GM23338 (cell line): Measurements from ENCODE around the gene JHY. TPM values are rescaled to one million over a fixed set of nuclear protein-coding genes. Genes with fewer than 3 reads are reported as not detected.

Experiments
- ATAC-seq: fragments of 200-7000 bp; cut with Tn5 transposase; 3 replicates; pipeline ENCODE4 v1.9.1; 2020
- DNase-seq: peaks from one replicate; pipeline ENCODE4 v3.0.0-alpha.2; 2015; ENCODE audit warnings: low spot score
- H2AFZ ChIP-seq: fragments of 200-600 bp; sonication (generic); 2 replicates; pipeline ENCODE4 v1.8.0; 2016; ENCODE audit warnings: antibody characterized with exemption, mild to moderate bottlenecking, moderate library complexity
- H3F3A ChIP-seq: fragments of 200-600 bp; sonication (generic); replicated peaks from 2 replicates; pipeline ENCODE4 v1.8.0; 2017; ENCODE audit warnings: antibody characterized with exemption, mixed run types, low read depth
- H3K27ac ChIP-seq: fragments of 200-600 bp; sonication (generic); 2 replicates; pipeline ENCODE4 v1.6.1; 2016; ENCODE audit warnings: low read depth
- H3K27me3 ChIP-seq: fragments of 200-600 bp; sonication (generic); 2 replicates; pipeline ENCODE4 v1.8.0; 2016; ENCODE audit warnings: mild to moderate bottlenecking, mixed run types, moderate library complexity; ENCODE audit not compliant: insufficient read depth
- H3K36me3 ChIP-seq: fragments of 200-600 bp; sonication (generic); 2 replicates; pipeline ENCODE4 v1.8.0; 2016; ENCODE audit warnings: mild to moderate bottlenecking; ENCODE audit not compliant: insufficient read depth
- H3K4me1 ChIP-seq: fragments of 200-600 bp; sonication (generic); 2 replicates; pipeline ENCODE4 v1.8.0; 2016; ENCODE audit warnings: mild to moderate bottlenecking, moderate library complexity; ENCODE audit not compliant: insufficient read depth
- H3K4me2 ChIP-seq: fragments of 200-600 bp; sonication (generic); 2 replicates; pipeline ENCODE4 v1.7.1; 2017; ENCODE audit warnings: mixed run types
- H3K4me3 ChIP-seq: fragments of 200-600 bp; sonication (generic); 2 replicates; pipeline ENCODE4 v1.6.1; 2016; ENCODE audit warnings: mixed run types
- H3K79me2 ChIP-seq: fragments of 200-600 bp; sonication (generic); replicated peaks from 2 replicates; pipeline ENCODE4 v1.8.0; 2017; ENCODE audit warnings: mild to moderate bottlenecking; ENCODE audit not compliant: insufficient read depth
- H3K9me2 ChIP-seq: fragments of 200-600 bp; sonication (generic); 2 replicates; pipeline ENCODE4 v1.8.0; 2017; ENCODE audit not compliant: insufficient read depth
- H4K20me1 ChIP-seq: fragments of 200-600 bp; sonication (generic); replicated peaks from 2 replicates; pipeline ENCODE4 v1.8.0; 2017; ENCODE audit warnings: mild to moderate bottlenecking; ENCODE audit not compliant: insufficient read depth
- H3K27ac Mint-ChIP-seq: 2 replicates; pipeline ENCODE4 v1.8.0; 2020; ENCODE audit warnings: inconsistent platforms, mild to moderate bottlenecking, moderate library complexity, mixed read lengths
- H3K27me3 Mint-ChIP-seq: 3 replicates; pipeline ENCODE4 v1.8.0; 2022; ENCODE audit warnings: low read depth, mild to moderate bottlenecking, moderate library complexity, mixed read lengths, inconsistent platforms; ENCODE audit not compliant: insufficient read depth, poor library complexity
- H3K36me3 Mint-ChIP-seq: 3 replicates; pipeline ENCODE4 v1.8.0; 2021; ENCODE audit warnings: low read depth, mild to moderate bottlenecking, inconsistent platforms, moderate library complexity, mixed read lengths
- H3K4me1 Mint-ChIP-seq: 3 replicates; pipeline ENCODE4 v1.8.0; 2020; ENCODE audit warnings: mild to moderate bottlenecking, inconsistent platforms, mixed read lengths
- H3K4me3 Mint-ChIP-seq: 3 replicates; pipeline ENCODE4 v1.8.0; 2021; ENCODE audit warnings: moderate library complexity, mild to moderate bottlenecking, inconsistent platforms, mixed read lengths
- H3K9me3 Mint-ChIP-seq: 3 replicates; pipeline ENCODE4 v1.8.0; 2020; ENCODE audit warnings: moderate library complexity, mild to moderate bottlenecking, inconsistent platforms, mixed read lengths
- CREB1 ChIP-seq: fragments of 250-450 bp; sonication (Bioruptor Pico); IDR thresholded peaks from 2 replicates; pipeline ENCODE4 v1.5.0; 2020; ENCODE audit warnings: low read depth, mild to moderate bottlenecking, moderate library complexity
- EZH2phosphoT487 ChIP-seq: fragments of 200-600 bp; sonication (generic); IDR thresholded peaks from one replicate; pipeline ENCODE4 v1.8.1; 2018; ENCODE audit warnings: antibody characterized with exemption; ENCODE audit not compliant: unreplicated experiment
- JUNB ChIP-seq: IDR thresholded peaks from one replicate; pipeline ENCODE4 v1.6.1; 2016; ENCODE audit warnings: antibody characterized with exemption; ENCODE audit not compliant: unreplicated experiment
- STAT1 ChIP-seq: IDR thresholded peaks from one replicate; pipeline ENCODE4 v1.6.1; 2016; ENCODE audit warnings: antibody characterized with exemption; ENCODE audit not compliant: unreplicated experiment
- ZNF114 ChIP-seq: fragments of 250-450 bp; sonication (Bioruptor Pico); IDR thresholded peaks from 2 replicates; pipeline ENCODE4 v1.5.0; 2020; ENCODE audit warnings: mild to moderate bottlenecking, moderate library complexity
- polyA plus RNA-seq: library from polyadenylated mRNA; unstranded; fragments of >200 nt; fragmentation: Nextera tagmentation; extraction: Ambion mirVana; gene quantifications from 2 replicates; pipeline ENCODE4 v1.2.1, GENCODE V29; 2016
- total RNA-seq: library from RNA; depleted of rRNA; stranded (reverse); fragments of >200 nt; shearing (Covaris generic); gene quantifications from 2 replicates; pipeline ENCODE4 v1.2.3, GENCODE V29; 2014
- TF ChIP-seq, protein P1 (sequence below): fragments of 250-450 bp; sonication (Bioruptor Pico); IDR thresholded peaks from 2 replicates; pipeline ENCODE4 v1.5.0; 2020; ENCODE audit warnings: mild to moderate bottlenecking, moderate library complexity
- TF ChIP-seq, protein P2 (sequence below), 2 experiments: fragments of 200-600 bp in 1 of 2; sonication (generic) in 1 of 2; conservative IDR thresholded peaks; 2 replicates each; pipeline versions ENCODE4 v1.5.1 to v1.6.1; 2016 to 2017; ENCODE audit warnings: antibody characterized with exemption in 2 of 2, low read depth in 2 of 2, mild to moderate bottlenecking in 2 of 2, moderate library complexity in 1 of 2

JHY gene
- total and polyA plus RNA-seq, 2 experiments from 2014 or later: 0.94 to 0.97 TPM

DNA sequence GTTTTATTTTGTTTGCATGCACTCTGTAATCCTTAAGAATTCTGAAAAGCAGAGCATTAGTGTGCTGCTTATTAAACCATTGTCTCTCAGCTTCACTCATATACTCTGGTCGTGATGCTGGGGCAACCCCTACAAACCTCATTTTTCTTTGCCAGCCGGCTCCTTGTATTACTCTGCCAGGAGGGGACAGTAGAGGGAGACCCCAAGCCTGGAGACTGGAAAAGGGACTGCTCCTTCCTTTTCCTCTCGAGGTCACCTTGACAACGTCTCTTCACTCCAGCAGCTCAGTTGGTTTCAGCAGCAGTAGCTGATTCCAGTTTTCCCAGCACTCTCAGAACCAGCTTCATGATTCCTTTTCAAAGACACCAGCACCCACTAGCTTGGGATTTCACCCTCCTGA is 2.8 kb upstream of the JHY start:
- peaks cover 23% of the 10 kb centered on the region for H3K27me3 Mint-ChIP-seq
- H3K27ac Mint-ChIP-seq: no peak overlapping the region
- H3K9me2 ChIP-seq: no peaks in the 10 kb centered on the region
- ATAC-seq (peak; percentile 61), DNase-seq (peak; percentile 77)
- 0 out of 2 replicates have a peak, but pooled peaks cover 3% of the 10 kb centered on the region for H3F3A ChIP-seq
- TF ChIP-seq EZH2phosphoT487 (no peak), ZNF114 (CRISPR knock-in tag) (no peak), CREB1 (no peak), JUNB (no peak), STAT1 (no peak)
- TF ChIP-seq, protein P1, sequence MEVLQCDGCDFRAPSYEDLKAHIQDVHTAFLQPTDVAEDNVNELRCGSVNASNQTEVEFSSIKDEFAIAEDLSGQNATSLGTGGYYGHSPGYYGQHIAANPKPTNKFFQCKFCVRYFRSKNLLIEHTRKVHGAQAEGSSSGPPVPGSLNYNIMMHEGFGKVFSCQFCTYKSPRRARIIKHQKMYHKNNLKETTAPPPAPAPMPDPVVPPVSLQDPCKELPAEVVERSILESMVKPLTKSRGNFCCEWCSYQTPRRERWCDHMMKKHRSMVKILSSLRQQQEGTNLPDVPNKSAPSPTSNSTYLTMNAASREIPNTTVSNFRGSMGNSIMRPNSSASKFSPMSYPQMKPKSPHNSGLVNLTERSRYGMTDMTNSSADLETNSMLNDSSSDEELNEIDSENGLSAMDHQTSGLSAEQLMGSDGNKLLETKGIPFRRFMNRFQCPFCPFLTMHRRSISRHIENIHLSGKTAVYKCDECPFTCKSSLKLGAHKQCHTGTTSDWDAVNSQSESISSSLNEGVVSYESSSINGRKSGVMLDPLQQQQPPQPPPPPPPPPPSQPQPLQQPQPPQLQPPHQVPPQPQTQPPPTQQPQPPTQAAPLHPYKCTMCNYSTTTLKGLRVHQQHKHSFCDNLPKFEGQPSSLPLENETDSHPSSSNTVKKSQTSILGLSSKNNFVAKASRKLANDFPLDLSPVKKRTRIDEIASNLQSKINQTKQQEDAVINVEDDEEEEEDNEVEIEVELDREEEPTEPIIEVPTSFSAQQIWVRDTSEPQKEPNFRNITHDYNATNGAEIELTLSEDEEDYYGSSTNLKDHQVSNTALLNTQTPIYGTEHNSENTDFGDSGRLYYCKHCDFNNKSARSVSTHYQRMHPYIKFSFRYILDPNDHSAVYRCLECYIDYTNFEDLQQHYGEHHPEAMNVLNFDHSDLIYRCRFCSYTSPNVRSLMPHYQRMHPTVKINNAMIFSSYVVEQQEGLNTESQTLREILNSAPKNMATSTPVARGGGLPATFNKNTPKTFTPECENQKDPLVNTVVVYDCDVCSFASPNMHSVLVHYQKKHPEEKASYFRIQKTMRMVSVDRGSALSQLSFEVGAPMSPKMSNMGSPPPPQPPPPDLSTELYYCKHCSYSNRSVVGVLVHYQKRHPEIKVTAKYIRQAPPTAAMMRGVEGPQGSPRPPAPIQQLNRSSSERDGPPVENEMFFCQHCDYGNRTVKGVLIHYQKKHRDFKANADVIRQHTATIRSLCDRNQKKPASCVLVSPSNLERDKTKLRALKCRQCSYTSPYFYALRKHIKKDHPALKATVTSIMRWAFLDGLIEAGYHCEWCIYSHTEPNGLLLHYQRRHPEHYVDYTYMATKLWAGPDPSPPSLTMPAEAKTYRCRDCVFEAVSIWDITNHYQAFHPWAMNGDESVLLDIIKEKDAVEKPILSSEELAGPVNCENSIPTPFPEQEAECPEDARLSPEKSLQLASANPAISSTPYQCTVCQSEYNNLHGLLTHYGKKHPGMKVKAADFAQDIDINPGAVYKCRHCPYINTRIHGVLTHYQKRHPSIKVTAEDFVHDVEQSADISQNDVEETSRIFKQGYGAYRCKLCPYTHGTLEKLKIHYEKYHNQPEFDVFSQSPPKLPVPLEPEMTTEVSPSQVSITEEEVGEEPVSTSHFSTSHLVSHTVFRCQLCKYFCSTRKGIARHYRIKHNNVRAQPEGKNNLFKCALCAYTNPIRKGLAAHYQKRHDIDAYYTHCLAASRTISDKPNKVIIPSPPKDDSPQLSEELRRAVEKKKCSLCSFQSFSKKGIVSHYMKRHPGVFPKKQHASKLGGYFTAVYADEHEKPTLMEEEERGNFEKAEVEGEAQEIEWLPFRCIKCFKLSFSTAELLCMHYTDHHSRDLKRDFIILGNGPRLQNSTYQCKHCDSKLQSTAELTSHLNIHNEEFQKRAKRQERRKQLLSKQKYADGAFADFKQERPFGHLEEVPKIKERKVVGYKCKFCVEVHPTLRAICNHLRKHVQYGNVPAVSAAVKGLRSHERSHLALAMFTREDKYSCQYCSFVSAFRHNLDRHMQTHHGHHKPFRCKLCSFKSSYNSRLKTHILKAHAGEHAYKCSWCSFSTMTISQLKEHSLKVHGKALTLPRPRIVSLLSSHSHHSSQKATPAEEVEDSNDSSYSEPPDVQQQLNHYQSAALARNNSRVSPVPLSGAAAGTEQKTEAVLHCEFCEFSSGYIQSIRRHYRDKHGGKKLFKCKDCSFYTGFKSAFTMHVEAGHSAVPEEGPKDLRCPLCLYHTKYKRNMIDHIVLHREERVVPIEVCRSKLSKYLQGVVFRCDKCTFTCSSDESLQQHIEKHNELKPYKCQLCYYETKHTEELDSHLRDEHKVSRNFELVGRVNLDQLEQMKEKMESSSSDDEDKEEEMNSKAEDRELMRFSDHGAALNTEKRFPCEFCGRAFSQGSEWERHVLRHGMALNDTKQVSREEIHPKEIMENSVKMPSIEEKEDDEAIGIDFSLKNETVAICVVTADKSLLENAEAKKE: no peak
- TF ChIP-seq, protein P2, sequence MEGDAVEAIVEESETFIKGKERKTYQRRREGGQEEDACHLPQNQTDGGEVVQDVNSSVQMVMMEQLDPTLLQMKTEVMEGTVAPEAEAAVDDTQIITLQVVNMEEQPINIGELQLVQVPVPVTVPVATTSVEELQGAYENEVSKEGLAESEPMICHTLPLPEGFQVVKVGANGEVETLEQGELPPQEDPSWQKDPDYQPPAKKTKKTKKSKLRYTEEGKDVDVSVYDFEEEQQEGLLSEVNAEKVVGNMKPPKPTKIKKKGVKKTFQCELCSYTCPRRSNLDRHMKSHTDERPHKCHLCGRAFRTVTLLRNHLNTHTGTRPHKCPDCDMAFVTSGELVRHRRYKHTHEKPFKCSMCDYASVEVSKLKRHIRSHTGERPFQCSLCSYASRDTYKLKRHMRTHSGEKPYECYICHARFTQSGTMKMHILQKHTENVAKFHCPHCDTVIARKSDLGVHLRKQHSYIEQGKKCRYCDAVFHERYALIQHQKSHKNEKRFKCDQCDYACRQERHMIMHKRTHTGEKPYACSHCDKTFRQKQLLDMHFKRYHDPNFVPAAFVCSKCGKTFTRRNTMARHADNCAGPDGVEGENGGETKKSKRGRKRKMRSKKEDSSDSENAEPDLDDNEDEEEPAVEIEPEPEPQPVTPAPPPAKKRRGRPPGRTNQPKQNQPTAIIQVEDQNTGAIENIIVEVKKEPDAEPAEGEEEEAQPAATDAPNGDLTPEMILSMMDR (conservative IDR thresholded peaks at IDR 0.05; ENCODE audit: low read depth in 2 of 2): peak; percentile 45 to 46
- H3K9me3 Mint-ChIP-seq: no peaks in the 10 kb centered on the region
- no peaks in the 10 kb centered on the region for H3K36me3 Mint-ChIP-seq
- H4K20me1 ChIP-seq: no peaks in the 10 kb centered on the region
- H3K4me2 ChIP-seq: 0 out of 2 replicates have a peak overlapping the region, but pooled peaks have one; percentile 36
- peaks cover 21% of the 10 kb centered on the region for H3K27me3 ChIP-seq
- H3K4me3 Mint-ChIP-seq: no peak overlapping the region
- peaks cover 9% of the 10 kb centered on the region for H3K4me1 ChIP-seq
- no peak overlapping the region for H3K27ac ChIP-seq
- H2AFZ ChIP-seq: no peak overlapping the region
- H3K79me2 ChIP-seq: no peaks in the 10 kb centered on the region
- H3K4me1 Mint-ChIP-seq: peaks cover 29% of the 10 kb centered on the region
- H3K36me3 ChIP-seq: no peaks in the 10 kb centered on the region
- H3K4me3 ChIP-seq: no peak overlapping the region
